IPS DF 6.9 (cell line): ENCODE results near the gene GATA2.

Experiments used
- DNase-seq: peaks from one replicate; pipeline ENCODE4 v3.0.0-alpha.2; 2013; ENCODE audit warnings: low read depth, low spot score
- H3K27ac ChIP-seq: one replicate; pipeline ENCODE4 v1.5.1; 2013; ENCODE audit warnings: low read length, control low read depth
- H3K27me3 ChIP-seq: 2 replicates; pipeline ENCODE4 v1.6.1; 2013; ENCODE audit warnings: mild to moderate bottlenecking, low read length; ENCODE audit not compliant: control insufficient read depth, insufficient read depth
- H3K36me3 ChIP-seq: 2 replicates; pipeline ENCODE4 v1.6.1; 2013; ENCODE audit warnings: low read length; ENCODE audit not compliant: control insufficient read depth, insufficient read depth
- H3K4me1 ChIP-seq: 2 replicates; pipeline ENCODE4 v1.6.1; 2013; ENCODE audit warnings: low read length; ENCODE audit not compliant: control insufficient read depth, insufficient read depth
- H3K4me3 ChIP-seq: 2 replicates; pipeline ENCODE4 v1.5.1; 2013; ENCODE audit warnings: mild to moderate bottlenecking, low read length
- H3K9me3 ChIP-seq: 2 replicates; pipeline ENCODE4 v1.6.1; 2013; ENCODE audit warnings: low read length, inconsistent platforms; ENCODE audit not compliant: control insufficient read depth, insufficient read depth
- WGBS: extraction: QIAGEN DNeasy Blood & Tissue Kit; methylation state at CpG from one replicate; pipeline ENCODE4 v1.1.7; 2013; ENCODE audit warnings: mixed read lengths, missing lambda C conversion rate; ENCODE audit not compliant: insufficient read length, insufficient coverage; 5-methylcytosine and 5-hydroxymethylcytosine counted together

GATA2 gene

DNA sequence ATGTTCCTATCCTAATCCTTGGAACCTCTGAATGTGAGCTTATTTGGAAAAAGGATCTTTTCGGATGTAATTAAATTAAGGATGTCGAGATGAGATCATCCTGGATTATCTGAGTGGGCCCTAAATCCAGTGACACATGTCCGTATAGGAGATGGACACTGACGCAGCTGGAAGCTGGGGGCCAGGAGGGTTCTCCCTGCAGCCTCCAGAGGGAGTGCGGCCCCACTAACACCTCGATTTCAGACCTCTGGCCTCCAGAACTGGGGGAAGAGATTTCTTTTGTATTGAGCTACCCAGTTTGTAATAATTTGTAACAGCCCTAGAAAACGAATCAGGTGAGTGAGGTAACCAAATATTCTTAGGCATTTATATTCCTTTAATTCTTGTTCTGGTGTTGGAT lies 28.8 kb downstream of the GATA2 start:
- no CpG with 5 or more reads among the region's 7 CpGs for WGBS
- 0 out of 2 replicates have a peak, but pooled peaks cover 2% of the 10 kb centered on the region for H3K4me1 ChIP-seq
- H3K4me3 ChIP-seq = no peak overlapping the region
- no peaks in the 10 kb centered on the region for H3K9me3 ChIP-seq
- no peak overlapping the region for H3K27ac ChIP-seq
- peaks cover 3% of the 10 kb centered on the region; the same call in 1 of the 2 replicates for H3K27me3 ChIP-seq
- H3K36me3 ChIP-seq = no peaks in the 10 kb centered on the region; the same call in 1 of the 2 replicates
- no peak for DNase-seq

DNA sequence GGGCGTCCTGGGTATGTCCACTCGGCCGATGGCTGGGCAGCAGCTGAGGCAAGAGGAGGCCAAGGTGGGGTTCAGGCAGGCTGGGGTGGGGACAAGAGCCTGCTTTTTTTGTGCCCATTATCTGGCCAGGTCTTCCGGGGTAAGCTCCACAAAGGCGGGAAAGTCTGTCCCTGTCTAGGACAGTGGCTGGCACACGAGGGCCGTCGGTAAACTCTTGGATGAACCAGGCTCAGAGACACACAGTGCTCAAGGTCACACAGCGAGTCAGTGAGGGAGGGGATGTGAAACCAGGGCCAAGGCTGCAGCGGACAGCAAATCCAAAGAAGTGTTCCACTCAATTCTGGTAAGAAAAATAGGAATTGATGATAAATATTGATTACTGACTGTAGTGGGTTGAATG lies 29.2 kb downstream of the GATA2 start:
- DNase-seq = no peak
- no peaks in the 10 kb centered on the region; the same call in 1 of the 2 replicates for H3K36me3 ChIP-seq
- 0 out of 2 replicates have a peak, but pooled peaks cover 2% of the 10 kb centered on the region for H3K4me1 ChIP-seq
- H3K27ac ChIP-seq = no peak overlapping the region
- peaks cover 3% of the 10 kb centered on the region; the same call in 1 of the 2 replicates for H3K27me3 ChIP-seq
- no peak overlapping the region for H3K4me3 ChIP-seq
- no peaks in the 10 kb centered on the region for H3K9me3 ChIP-seq
- WGBS = no CpG with 5 or more reads among the region's 10 CpGs

DNA sequence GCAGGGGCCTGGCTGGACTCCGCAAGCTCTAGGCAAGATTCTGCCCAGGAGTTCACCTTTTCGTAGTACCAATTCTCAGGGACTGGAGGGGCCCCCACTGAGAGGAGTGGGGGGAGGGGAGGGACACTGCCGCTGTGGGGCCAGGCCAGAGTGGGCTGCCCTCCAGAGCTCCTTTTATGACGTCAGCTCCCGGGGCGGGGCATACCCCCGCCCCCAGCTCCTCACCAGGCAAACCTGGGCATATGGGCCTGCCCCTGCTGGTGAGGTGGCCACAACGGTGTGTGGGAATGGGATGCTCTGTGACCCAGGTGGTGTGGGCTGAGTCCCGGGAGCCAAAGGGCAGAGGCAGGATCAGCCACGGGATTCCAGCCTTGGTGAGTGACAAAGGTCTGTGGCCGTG lies 29.6 kb downstream of the GATA2 start:
- no CpG with 5 or more reads among the region's 11 CpGs for WGBS
- DNase-seq = no peak
- Histone ChIP-seq H3K4me3 (no peak overlapping the region), H3K27ac (no peak overlapping the region), H3K36me3 (no peaks in the 10 kb centered on the region; the same call in 1 of the 2 replicates), H3K27me3 (peaks cover 3% of the 10 kb centered on the region; the same call in 1 of the 2 replicates), H3K9me3 (no peaks in the 10 kb centered on the region), H3K4me1 (0 out of 2 replicates have a peak, but pooled peaks cover 2% of the 10 kb centered on the region)

DNA sequence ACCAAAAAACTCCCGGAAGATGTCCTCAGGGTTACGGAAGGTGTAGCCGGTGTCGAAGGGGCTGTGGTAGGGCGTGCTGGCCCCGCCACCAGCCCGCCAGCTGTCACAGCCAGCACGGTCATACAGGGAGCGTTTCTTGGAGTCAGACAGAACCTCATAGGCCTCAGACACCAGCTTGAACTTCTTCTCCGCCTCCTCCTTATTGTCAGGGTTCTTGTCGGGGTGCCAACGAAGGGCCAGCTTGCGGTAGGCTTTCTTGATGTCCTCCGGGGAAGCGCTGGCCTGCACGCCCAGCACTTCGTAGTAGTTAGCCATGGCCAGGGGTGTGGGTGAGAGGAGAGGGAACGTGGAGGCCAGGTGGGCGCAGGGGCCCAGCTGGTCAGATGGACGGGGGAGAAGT lies 30.1 kb downstream of the GATA2 start:
- no peak overlapping the region for H3K4me3 ChIP-seq
- no peaks in the 10 kb centered on the region for H3K9me3 ChIP-seq
- H3K27ac ChIP-seq = no peak overlapping the region
- H3K4me1 ChIP-seq = 0 out of 2 replicates have a peak, but pooled peaks cover 2% of the 10 kb centered on the region
- WGBS = no CpG with 5 or more reads among the region's 20 CpGs
- H3K36me3 ChIP-seq = no peaks in the 10 kb centered on the region; the same call in 1 of the 2 replicates
- peaks cover 3% of the 10 kb centered on the region; the same call in 1 of the 2 replicates for H3K27me3 ChIP-seq
- no peak for DNase-seq

DNA sequence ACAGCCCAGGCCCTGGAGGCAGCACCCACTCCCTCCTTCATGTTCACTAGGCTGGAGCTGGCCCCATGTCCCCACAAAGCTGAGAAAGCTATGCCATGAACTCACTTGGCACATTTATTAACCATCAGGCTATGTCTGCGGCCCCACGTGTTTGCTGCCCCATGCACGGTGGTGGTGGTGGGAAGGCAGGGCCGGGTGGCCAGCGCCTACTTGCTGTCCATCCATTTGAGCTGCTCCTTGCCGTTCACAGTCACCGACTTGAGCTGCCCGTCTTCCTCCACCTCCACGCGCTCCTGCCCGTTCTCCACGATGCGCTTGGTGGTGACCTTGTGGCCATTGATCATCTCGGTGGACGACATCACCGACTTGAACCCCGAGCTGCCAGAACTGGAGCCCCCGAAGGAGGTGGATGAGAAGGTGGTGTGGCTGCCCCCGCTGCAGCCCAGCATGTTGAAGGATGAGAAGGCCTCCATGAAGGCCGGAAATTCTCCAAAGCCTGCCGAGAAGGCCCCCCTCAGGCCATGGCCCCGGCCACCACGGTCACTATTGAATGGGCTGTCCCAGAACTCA lies 30.6 kb downstream of the GATA2 start:
- DNase-seq = no peak
- no peaks in the 10 kb centered on the region; the same call in 1 of the 2 replicates for H3K36me3 ChIP-seq
- H3K4me3 ChIP-seq = no peak overlapping the region
- H3K4me1 ChIP-seq = 0 out of 2 replicates have a peak, but pooled peaks cover 2% of the 10 kb centered on the region
- no CpG with 5 or more reads among the region's 23 CpGs for WGBS
- H3K9me3 ChIP-seq = no peaks in the 10 kb centered on the region
- no peak overlapping the region for H3K27ac ChIP-seq
- peaks cover 3% of the 10 kb centered on the region; the same call in 1 of the 2 replicates for H3K27me3 ChIP-seq

DNA sequence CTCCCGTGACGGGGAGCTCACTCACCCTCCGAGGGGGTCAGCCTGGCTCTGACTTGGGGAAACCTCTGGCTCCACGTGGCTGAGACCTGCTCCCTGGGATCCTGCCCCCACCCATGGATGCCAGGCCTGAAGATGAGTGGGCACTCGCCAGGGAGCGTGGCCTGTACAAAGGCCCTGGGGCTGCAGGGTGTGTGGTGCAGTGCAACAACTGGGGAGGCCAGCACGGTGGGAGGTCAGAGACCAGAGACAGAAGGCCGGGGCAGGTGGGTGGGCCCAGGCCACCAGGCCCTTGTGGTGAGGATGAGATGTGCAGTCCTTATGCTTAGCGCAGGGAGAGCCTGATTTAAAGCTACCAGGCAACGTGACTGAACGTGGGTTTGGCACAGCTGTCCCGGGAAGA lies 31.3 kb downstream of the GATA2 start:
- H3K9me3 ChIP-seq = no peaks in the 10 kb centered on the region
- no CpG with 5 or more reads among the region's 12 CpGs for WGBS
- no peak overlapping the region for H3K4me3 ChIP-seq
- H3K4me1 ChIP-seq = 0 out of 2 replicates have a peak, but pooled peaks cover 2% of the 10 kb centered on the region
- no peak for DNase-seq
- H3K27ac ChIP-seq = no peak overlapping the region
- peaks cover 3% of the 10 kb centered on the region; the same call in 1 of the 2 replicates for H3K27me3 ChIP-seq
- H3K36me3 ChIP-seq = no peaks in the 10 kb centered on the region; the same call in 1 of the 2 replicates

DNA sequence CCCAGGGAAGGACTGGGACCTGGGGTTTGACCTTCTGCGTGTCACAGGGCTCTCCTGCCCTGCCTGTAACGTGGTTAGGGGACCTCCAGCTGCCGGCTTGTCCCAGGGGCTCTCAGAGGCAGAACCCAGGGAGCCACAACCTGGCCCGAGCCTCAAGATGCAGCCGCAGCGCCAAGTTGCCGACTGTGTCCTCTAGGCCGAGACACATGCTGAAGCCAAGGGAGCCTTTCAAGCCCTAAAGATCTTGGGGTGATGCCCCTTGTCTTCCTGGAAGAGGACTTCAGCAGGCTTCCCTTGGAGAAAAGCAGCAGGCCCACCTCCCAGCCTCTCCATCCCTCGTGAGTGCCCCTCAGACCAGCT lies 33.6 kb downstream of the GATA2 start:
- Histone ChIP-seq H3K36me3 (no peaks in the 10 kb centered on the region; the same call in 1 of the 2 replicates), H3K27me3 (no peaks in the 10 kb centered on the region), H3K27ac (no peak overlapping the region), H3K4me1 (0 out of 2 replicates have a peak, but pooled peaks cover 2% of the 10 kb centered on the region), H3K4me3 (no peak overlapping the region), H3K9me3 (no peaks in the 10 kb centered on the region)
- WGBS = no CpG with 5 or more reads among the region's 9 CpGs
- no peak for DNase-seq

DNA sequence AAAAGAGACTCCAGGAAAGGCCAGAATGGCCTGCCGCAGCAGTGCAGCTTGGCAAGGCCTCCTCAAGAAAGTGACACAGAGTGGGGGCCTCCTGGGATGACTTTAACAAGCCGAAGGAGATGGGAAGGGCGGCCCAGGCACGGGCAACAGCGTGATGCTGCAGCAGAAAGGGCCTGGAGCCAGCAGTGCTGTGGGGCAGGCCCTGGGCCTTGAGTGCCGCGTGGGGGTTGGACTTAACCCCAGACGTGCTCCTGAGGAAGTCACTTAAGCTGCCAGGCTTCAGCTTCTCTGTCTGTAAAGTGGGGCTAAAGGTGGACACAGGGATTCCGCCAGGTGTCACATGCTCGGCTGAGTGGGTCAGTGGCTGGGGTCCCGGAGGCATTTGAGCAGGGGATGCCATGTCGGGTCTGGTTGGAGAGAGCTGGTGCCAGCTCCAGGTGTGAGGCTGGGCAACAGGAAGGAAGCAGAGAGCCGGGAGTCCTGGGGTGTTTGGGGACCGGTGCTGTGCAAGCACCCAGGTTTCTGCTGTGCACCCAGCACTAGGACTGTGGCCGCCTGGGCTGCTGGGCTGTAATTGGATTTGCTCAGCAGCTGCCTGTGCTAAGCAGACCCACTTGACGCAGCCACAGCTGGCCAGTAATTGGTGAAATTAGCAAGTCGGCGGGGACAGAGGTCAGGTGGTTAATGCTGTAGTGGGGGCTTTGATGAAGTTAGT lies 34.1 kb downstream of the GATA2 start:
- Histone ChIP-seq H3K9me3 (no peaks in the 10 kb centered on the region), H3K27ac (no peak overlapping the region), H3K4me3 (no peak overlapping the region), H3K27me3 (no peaks in the 10 kb centered on the region), H3K36me3 (no peaks in the 10 kb centered on the region; the same call in 1 of the 2 replicates), H3K4me1 (0 out of 2 replicates have a peak, but pooled peaks cover 2% of the 10 kb centered on the region)
- WGBS = no CpG with 5 or more reads among the region's 18 CpGs
- no peak for DNase-seq

DNA sequence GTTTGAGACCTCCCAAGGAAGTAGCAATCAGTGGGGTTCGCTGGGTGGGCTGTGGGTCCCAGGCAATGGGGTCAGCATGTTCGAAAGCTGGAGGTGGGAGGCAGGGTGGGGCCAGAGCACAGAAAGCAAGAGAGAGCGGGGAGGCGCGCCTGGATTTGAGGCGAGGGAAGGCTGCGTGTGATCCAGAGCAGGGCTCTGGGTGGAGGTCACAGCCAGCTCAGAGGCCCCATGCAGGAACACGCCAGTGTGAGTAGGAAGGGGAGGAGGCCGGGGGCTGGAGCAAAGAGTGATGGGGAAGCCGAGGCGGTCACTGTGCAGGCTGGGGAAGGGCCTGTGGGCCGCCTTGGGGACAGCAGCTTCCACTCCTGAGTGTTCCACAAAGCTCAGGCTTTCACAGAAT lies 35.1 kb downstream of the GATA2 start:
- Histone ChIP-seq H3K36me3 (no peaks in the 10 kb centered on the region; the same call in 1 of the 2 replicates), H3K4me3 (no peak overlapping the region), H3K9me3 (no peaks in the 10 kb centered on the region), H3K27me3 (no peaks in the 10 kb centered on the region), H3K27ac (no peak overlapping the region), H3K4me1 (no peaks in the 10 kb centered on the region)
- DNase-seq = no peak
- no CpG with 5 or more reads among the region's 12 CpGs for WGBS

DNA sequence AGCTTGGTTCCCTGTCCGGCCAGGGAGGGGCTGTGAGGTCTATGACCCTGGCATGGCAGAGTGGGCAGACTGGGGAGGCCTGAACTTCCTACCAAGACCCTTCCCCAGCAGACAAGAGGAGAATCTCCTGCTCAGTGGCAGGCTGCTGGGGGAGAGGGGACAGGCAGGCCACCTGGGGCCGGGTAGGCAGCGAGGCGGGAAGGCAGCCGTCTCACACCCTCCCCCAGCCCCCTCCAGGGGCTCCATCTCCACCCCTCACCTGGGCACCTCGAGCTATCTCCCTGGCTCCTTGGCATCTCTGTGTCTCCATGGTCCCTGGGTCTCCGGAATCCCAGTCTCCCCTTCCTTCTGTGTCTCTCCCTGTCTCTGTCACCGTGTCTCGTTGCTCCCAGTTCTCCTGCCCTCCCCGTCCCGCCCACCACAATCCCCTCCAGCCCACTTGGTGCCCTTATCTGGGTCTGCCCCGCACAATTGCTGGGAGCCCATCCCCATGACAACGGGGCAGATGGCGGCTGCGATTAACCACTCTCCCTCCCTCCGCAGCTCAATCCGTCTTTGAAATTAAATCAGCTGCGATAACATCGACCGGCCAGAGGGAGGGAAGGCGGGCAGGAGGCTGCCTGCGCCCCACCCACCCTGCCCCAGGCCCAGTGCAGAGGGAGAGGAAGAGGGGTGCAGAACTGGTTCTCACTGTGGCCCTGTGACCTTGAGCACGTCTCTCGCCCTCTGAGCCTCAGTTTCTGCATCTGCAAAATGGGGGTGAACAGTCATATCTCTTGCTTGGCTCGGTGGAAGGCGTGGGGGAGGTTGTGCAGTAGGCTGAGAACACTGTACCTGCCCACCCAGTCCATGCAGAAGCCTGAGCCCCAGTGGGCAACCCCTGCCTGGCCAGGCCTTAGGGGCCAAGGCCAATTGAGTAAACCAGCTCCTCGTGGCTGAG lies 36.0 kb downstream of the GATA2 start:
- no peak overlapping the region for H3K27ac ChIP-seq
- H3K4me3 ChIP-seq = no peak overlapping the region
- WGBS = no CpG with 5 or more reads among the region's 27 CpGs
- no peaks in the 10 kb centered on the region for H3K36me3 ChIP-seq
- H3K9me3 ChIP-seq = no peaks in the 10 kb centered on the region
- H3K27me3 ChIP-seq = no peaks in the 10 kb centered on the region
- H3K4me1 ChIP-seq = no peaks in the 10 kb centered on the region
- no peak for DNase-seq
